Spleen (tissue), 11 donors: ENCODE data around the gene FBXO31. TPM values are rescaled to one million over a fixed set of nuclear protein-coding genes. Genes with fewer than 3 reads are reported as not detected.

Experiments
- DNase-seq: peaks from one replicate; pipeline ENCODE4 v3.0.0-alpha.2; 2020
- H3K27ac ChIP-seq, 8 donors: fragments of 200-600 bp; sonication (generic) in 7 of 8; 1 replicate in 4 of 8; 2 replicates in 4 of 8; pipeline versions ENCODE4 v1.5.0 to v1.8.0; 2016 to 2021; ENCODE audit warnings: inconsistent platforms in 4 of 8, mild to moderate bottlenecking in 4 of 8, moderate library complexity in 1 of 8
- H3K27me3 ChIP-seq, 7 donors: fragments of 200-600 bp; sonication (generic) in 6 of 7; replicated peaks in 1 of 7; 1 replicate in 4 of 7; 2 replicates in 3 of 7; pipeline versions ENCODE4 v1.5.0 to v1.8.0; 2016 to 2021; ENCODE audit warnings: inconsistent platforms in 3 of 7, mild to moderate bottlenecking in 1 of 7
- H3K36me3 ChIP-seq, 6 donors: fragments of 200-600 bp; sonication (generic) in 5 of 6; 1 replicate in 4 of 6; 2 replicates in 2 of 6; pipeline versions ENCODE4 v1.5.0 to v1.8.0; 2016 to 2021; ENCODE audit warnings: inconsistent platforms in 2 of 6
- H3K4me1 ChIP-seq, 6 donors: fragments of 200-600 bp; sonication (generic) in 5 of 6; 1 replicate in 3 of 6; 2 replicates in 3 of 6; pipeline versions ENCODE4 v1.5.0 to v1.8.0; 2016 to 2021; ENCODE audit warnings: inconsistent platforms in 3 of 6
- H3K4me3 ChIP-seq, 8 donors: fragments of 200-600 bp; sonication (generic) in 7 of 8; 1 replicate in 4 of 8; 2 replicates in 4 of 8; pipeline versions ENCODE4 v1.5.0 to v1.8.0; 2016 to 2021; ENCODE audit warnings: inconsistent platforms in 4 of 8, mild to moderate bottlenecking in 4 of 8, moderate library complexity in 2 of 8
- H3K9me3 ChIP-seq, 8 donors: fragments of 200-600 bp; sonication (generic) in 7 of 8; 1 replicate in 4 of 8; 2 replicates in 4 of 8; pipeline versions ENCODE4 v1.5.0 to v1.8.0; 2016 to 2021; ENCODE audit warnings: inconsistent platforms in 4 of 8
- POLR2A ChIP-seq, 3 donors: fragments of 450-650 bp; IDR thresholded peaks; one replicate each; pipeline ENCODE4 v1.5.1; 2017; ENCODE audit warnings: antibody characterized with exemption in 3 of 3, mild to moderate bottlenecking in 1 of 3
- POLR2AphosphoS5 ChIP-seq, 3 donors: sonication (generic); formaldehyde crosslinking; IDR thresholded peaks; one replicate each; pipeline ENCODE4 v1.5.1; 2017; ENCODE audit warnings: antibody characterized with exemption in 3 of 3
- WGBS, 5 donors: extraction: QIAGEN DNeasy Blood & Tissue Kit in 3 of 5; methylation state at CpG; one replicate each; pipeline versions ENCODE4 v1.1.5 to v1.1.7; 2013 to 2018; 5-methylcytosine and 5-hydroxymethylcytosine counted together
- intact Hi-C: fragments of 100-400 bp; cut with DNase I; formaldehyde crosslinking; loops from one replicate; pipeline ENCODE4 v1.15.0; 2023; ENCODE audit warnings: low total_unique reads
- polyA plus RNA-seq, 3 donors: library from polyadenylated mRNA; stranded (reverse); fragments of 200-250 nt; gene quantifications; one replicate each; pipeline ENCODE4 v1.2.1, GENCODE V29; 2013
- total RNA-seq, 7 donors: library from RNA; depleted of rRNA in 3 of 7; stranded (reverse); fragments of >200 nt in 3 of 7; fragmentation: NEBNext Ultra II Directional in 4 of 7; extraction: Animal tissue kit (Norgen Biotek cat#: 25700) in 4 of 7; gene quantifications; one replicate each; pipeline versions ENCODE4 v1.1.0 to v1.2.1, GENCODE V29; 2016 to 2021
- TF ChIP-seq, protein P1 (sequence below), 11 experiments: fragments of 200-600 bp in 7 of 11; fragments of 450-650 bp in 4 of 11; sonication (generic) in 4 of 11; IDR thresholded peaks in 8 of 11; conservative IDR thresholded peaks in 3 of 11; 1 replicate in 7 of 11; 2 replicates in 4 of 11; pipeline versions ENCODE4 v1.4.0 to v1.8.0; 2016 to 2021; ENCODE audit warnings: antibody characterized with exemption in 11 of 11, inconsistent platforms in 4 of 11, mild to moderate bottlenecking in 1 of 11
- donor health status: healthy with polysubstance abuse.
- donor health status: DM: no; HTN: no; CAD: no; lungs with moderate emphysema.
- donor health status: DM: no; HTN: no; CAD: no.
- donor health status: Bipolar disorder and iron deficiency.
- donor health status: healthy.
- donor health status: DM: no; HTN: no; CAD: no.
- donor health status: DM: yes; HTN: yes; CAD: no.

The FBXO31 gene
- total and polyA plus RNA-seq, 10 donors, result 7.9 to 30.6 (median 26.7) TPM

DNA sequence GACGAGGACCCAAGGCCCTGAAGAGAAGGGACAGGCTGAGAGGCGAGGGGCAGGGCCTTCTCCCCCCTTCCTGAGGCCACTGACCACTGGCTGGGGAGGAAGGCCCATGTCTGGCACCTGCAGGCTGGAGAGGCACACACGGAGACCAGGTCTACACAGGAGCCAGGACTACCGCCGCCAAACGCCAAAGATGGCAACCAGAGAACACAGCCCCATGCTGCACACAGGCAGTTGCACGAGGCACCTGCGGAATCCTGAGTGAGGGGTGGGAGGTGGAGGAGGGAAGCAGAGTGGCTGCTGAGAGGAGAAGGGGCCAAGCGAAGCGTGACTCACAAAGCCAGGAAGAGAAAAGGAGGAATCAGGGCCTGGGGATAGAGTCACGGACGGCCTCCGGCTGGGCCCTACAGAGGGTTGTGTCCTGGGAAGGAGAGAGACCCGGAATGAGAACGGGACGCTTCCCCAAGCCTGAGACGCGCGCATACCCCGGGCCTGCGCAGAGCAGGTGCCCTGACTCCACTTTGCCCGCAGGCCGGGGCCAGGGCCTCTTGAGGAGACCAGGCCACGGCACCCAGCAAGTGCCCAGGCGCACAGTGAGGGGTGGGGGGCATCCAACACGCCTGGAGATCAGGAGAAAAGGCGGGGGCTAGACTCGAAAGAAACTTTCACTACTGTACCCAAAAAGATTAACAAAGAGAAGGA is 37.7 kb downstream of the FBXO31 start:
- H3K27ac ChIP-seq, result peak overlapping the region in 4 of 8 donors; percentile 10 to 65 (median 44)
- DNase-seq, result no peak

DNA sequence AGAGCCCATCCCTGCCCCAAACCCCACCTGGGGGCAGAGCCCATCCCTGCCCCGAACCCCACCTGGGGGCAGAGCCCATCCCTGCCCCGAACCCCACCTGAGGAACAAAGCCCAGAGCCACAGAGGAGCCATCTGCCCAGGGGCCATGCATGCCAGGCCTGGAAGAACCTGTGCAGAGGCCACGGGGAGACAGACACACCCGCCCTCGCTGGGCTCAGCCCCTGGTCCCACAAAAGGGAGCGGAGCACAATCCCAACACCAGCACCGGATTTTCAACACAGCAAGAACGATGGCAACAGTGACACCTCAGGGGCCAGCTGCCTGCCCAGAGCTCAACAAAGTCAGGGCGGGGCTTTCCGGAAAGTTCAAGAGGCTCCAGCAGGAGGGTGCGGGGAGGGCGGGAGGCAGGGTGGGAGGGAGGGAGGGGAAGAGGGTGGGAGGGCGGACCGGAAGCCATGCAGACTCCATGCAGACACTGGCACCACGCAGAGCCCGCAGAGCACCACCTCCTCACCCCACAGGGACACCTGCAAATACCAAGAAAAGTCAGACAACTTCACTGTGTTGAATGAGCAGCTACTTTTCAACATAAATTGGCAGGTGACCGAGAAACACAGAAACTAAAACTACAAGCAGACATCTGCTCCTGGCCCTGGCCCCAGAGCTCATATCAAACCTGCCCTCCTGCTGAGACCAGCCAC is 38.5 kb downstream of the FBXO31 start:
- no peak for DNase-seq

More for the DNA sequence above, 37.7 kb downstream of the FBXO31 start:
- no peaks in the 10 kb centered on the region for H3K9me3 ChIP-seq
- peaks cover 3 to 67% (median 31%) of the 10 kb centered on the region in 6 donors for H3K36me3 ChIP-seq
- WGBS, 5 donors, result 92 to 98% (median 94%) methylated on average over 28 of the region's 28 CpGs
- intact Hi-C loops, result no loop called here
- no peaks in the 10 kb centered on the region for H3K27me3 ChIP-seq
- peaks cover 5 to 26% (median 18%) of the 10 kb centered on the region in 6 donors for H3K4me1 ChIP-seq
- H3K4me3 ChIP-seq, result no peak overlapping the region
- TF ChIP-seq POLR2A (IDR thresholded peaks at IDR 0.05), result no peak
- TF ChIP-seq POLR2AphosphoS5 (IDR thresholded peaks at IDR 0.05), result no peak
- TF ChIP-seq, protein P1, sequence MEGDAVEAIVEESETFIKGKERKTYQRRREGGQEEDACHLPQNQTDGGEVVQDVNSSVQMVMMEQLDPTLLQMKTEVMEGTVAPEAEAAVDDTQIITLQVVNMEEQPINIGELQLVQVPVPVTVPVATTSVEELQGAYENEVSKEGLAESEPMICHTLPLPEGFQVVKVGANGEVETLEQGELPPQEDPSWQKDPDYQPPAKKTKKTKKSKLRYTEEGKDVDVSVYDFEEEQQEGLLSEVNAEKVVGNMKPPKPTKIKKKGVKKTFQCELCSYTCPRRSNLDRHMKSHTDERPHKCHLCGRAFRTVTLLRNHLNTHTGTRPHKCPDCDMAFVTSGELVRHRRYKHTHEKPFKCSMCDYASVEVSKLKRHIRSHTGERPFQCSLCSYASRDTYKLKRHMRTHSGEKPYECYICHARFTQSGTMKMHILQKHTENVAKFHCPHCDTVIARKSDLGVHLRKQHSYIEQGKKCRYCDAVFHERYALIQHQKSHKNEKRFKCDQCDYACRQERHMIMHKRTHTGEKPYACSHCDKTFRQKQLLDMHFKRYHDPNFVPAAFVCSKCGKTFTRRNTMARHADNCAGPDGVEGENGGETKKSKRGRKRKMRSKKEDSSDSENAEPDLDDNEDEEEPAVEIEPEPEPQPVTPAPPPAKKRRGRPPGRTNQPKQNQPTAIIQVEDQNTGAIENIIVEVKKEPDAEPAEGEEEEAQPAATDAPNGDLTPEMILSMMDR (IDR thresholded peaks at IDR 0.05 in 8 of 11, conservative IDR thresholded peaks at IDR 0.05 in 3 of 11), result no peak

DNA sequence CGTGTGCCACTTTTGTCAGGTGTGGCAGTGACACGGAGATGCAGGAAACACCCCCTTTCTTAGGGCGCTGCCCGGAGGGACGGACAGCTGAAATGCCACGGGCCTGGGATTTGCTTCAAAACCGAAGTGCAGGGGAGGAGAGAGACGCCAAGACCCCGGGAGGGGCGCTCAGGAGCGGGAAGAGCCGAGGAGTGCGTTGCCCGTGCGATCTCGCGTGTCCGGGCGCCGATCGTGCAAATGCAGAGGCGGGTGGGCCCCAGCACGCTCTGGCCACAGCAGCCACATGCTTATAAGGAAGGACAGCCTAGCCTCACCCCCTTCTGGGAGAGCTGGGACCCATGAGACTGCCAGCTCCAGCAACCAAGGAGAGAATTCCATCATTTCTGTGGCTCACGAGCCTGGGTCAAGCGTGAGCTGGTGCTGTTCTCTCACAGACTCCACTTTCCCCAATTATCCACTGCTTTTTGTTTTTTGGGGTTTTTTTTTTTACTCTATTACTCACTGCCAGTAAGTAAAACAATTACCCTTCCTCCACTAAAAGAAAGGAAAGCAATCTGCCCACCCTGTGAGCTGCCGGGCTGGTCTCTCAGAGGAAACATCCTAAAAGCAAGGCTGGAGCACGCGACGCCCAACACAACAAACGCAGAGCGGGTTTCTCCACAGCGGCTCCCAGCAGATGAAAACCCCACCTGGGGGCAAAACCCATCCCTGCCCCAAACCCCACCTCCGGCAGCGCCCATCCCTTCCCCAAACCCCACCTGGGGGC is 39.2 kb downstream of the FBXO31 start:
- Histone ChIP-seq H3K27me3 (no peaks in the 10 kb centered on the region), H3K27ac (peak overlapping the region in 4 of 8 donors; percentile 41 to 65 (median 45)), H3K9me3 (no peaks in the 10 kb centered on the region), H3K4me3 (peak overlapping the region in 1 of 8 donors; percentile 18), H3K4me1 (peaks cover 5 to 26% (median 18%) of the 10 kb centered on the region in 6 donors), H3K36me3 (peaks cover 3 to 81% (median 35%) of the 10 kb centered on the region in 6 donors)
- DNase-seq, result no peak
- WGBS, 5 donors, result 88 to 94% (median 89%) methylated on average over 29 to 34 of the region's 34 CpGs
- TF ChIP-seq POLR2A (IDR thresholded peaks at IDR 0.05) (no peak), POLR2AphosphoS5 (IDR thresholded peaks at IDR 0.05) (no peak)
- TF ChIP-seq, protein P1 (IDR thresholded peaks at IDR 0.05 in 8 of 11, conservative IDR thresholded peaks at IDR 0.05 in 3 of 11), result no peak
- intact Hi-C loops, result no loop called here

More for the DNA sequence above, 38.5 kb downstream of the FBXO31 start:
- H3K9me3 ChIP-seq, result no peaks in the 10 kb centered on the region
- peak overlapping the region in 1 of 8 donors; percentile 18 for H3K4me3 ChIP-seq
- H3K27me3 ChIP-seq, result no peaks in the 10 kb centered on the region
- WGBS, 5 donors, result 49 to 68% (median 64%) methylated on average over 10 to 17 of the region's 17 CpGs
- H3K4me1 ChIP-seq, result peaks cover 5 to 26% (median 18%) of the 10 kb centered on the region in 6 donors
- intact Hi-C loops, result no loop called here
- peak overlapping the region in 4 of 8 donors; percentile 44 to 65 (median 46) for H3K27ac ChIP-seq
- TF ChIP-seq POLR2A (IDR thresholded peaks at IDR 0.05) (no peak), POLR2AphosphoS5 (IDR thresholded peaks at IDR 0.05) (no peak)
- TF ChIP-seq, protein P1 (IDR thresholded peaks at IDR 0.05 in 8 of 11, conservative IDR thresholded peaks at IDR 0.05 in 3 of 11), result no peak
- H3K36me3 ChIP-seq, result peaks cover 3 to 75% (median 31%) of the 10 kb centered on the region in 6 donors
